ENCODE measurements around the gene ZNF436. TPM values are rescaled to one million over a fixed set of nuclear protein-coding genes. Genes with fewer than 3 reads are reported as not detected.

The ZNF436 gene
- total and polyA plus RNA-seq, 2 of the 13 experiments (the other 11 are each of a cell fraction or from before 2014, with no cell fraction given): 4.3 to 9.9 TPM

- TF ChIP-seq MED8 (CRISPR knock-in tag; IDR thresholded peaks at IDR 0.05; ENCODE audit: insufficient replicate concordance) (no peak), ADNP (CRISPR knock-in tag; IDR thresholded peaks at IDR 0.05) (no peak), ZNF24 (IDR thresholded peaks at IDR 0.05) (no peak), ZNF326 (CRISPR knock-in tag; IDR thresholded peaks at IDR 0.05; ENCODE audit: borderline replicate concordance) (no peak), NCOA5 (CRISPR knock-in tag; IDR thresholded peaks at IDR 0.05) (no peak), TBX3 (IDR thresholded peaks at IDR 0.05; ENCODE audit: borderline replicate concordance) (no peak), ZNF720 (CRISPR knock-in tag; IDR thresholded peaks at IDR 0.05) (no peak), ATAD3A (CRISPR knock-in tag; IDR thresholded peaks at IDR 0.05) (no peak), PCBP2 (optimal IDR thresholded peaks at IDR 0.05; ENCODE audit: low read depth, low read length, poor library complexity, severe bottlenecking) (no peak), ZNF619 (CRISPR knock-in tag; IDR thresholded peaks at IDR 0.05) (no peak), RFX5 (IDR thresholded peaks at IDR 0.05; ENCODE audit: low read depth, low read length) (no peak), ZNF724P (CRISPR knock-in tag; IDR thresholded peaks at IDR 0.05; ENCODE audit: borderline replicate concordance) (no peak), FOXC1 (CRISPR knock-in tag; IDR thresholded peaks at IDR 0.05; ENCODE audit: borderline replicate concordance) (no peak), ZNF496 (CRISPR knock-in tag; IDR thresholded peaks at IDR 0.05; ENCODE audit: insufficient replicate concordance) (no peak), ZBTB4 (CRISPR knock-in tag; IDR thresholded peaks at IDR 0.05; ENCODE audit: borderline replicate concordance) (no peak), NFE2L1 (CRISPR knock-in tag; IDR thresholded peaks at IDR 0.05; ENCODE audit: borderline replicate concordance) (no peak), ZNF350 (CRISPR knock-in tag; IDR thresholded peaks at IDR 0.05; ENCODE audit: borderline replicate concordance, low read depth) (no peak), MAFK (conservative IDR thresholded peaks at IDR 0.05 in 1 of 2, IDR thresholded peaks at IDR 0.05 in 1 of 2; ENCODE audit: low read length in 2 of 2) (no peak), NR2F2 (IDR thresholded peaks at IDR 0.05; ENCODE audit: borderline replicate concordance, low read depth) (no peak)
- TF ChIP-seq, protein P1, sequence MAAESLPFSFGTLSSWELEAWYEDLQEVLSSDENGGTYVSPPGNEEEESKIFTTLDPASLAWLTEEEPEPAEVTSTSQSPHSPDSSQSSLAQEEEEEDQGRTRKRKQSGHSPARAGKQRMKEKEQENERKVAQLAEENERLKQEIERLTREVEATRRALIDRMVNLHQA (CRISPR knock-in tag; IDR thresholded peaks at IDR 0.05): no peak
- TF ChIP-seq, protein P2, sequence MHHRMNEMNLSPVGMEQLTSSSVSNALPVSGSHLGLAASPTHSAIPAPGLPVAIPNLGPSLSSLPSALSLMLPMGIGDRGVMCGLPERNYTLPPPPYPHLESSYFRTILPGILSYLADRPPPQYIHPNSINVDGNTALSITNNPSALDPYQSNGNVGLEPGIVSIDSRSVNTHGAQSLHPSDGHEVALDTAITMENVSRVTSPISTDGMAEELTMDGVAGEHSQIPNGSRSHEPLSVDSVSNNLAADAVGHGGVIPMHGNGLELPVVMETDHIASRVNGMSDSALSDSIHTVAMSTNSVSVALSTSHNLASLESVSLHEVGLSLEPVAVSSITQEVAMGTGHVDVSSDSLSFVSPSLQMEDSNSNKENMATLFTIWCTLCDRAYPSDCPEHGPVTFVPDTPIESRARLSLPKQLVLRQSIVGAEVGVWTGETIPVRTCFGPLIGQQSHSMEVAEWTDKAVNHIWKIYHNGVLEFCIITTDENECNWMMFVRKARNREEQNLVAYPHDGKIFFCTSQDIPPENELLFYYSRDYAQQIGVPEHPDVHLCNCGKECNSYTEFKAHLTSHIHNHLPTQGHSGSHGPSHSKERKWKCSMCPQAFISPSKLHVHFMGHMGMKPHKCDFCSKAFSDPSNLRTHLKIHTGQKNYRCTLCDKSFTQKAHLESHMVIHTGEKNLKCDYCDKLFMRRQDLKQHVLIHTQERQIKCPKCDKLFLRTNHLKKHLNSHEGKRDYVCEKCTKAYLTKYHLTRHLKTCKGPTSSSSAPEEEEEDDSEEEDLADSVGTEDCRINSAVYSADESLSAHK (CRISPR knock-in tag; IDR thresholded peaks at IDR 0.05; ENCODE audit: borderline replicate concordance): no peak
- TF ChIP-seq, protein P3, sequence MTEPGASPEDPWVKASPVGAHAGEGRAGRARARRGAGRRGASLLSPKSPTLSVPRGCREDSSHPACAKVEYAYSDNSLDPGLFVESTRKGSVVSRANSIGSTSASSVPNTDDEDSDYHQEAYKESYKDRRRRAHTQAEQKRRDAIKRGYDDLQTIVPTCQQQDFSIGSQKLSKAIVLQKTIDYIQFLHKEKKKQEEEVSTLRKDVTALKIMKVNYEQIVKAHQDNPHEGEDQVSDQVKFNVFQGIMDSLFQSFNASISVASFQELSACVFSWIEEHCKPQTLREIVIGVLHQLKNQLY (CRISPR knock-in tag; IDR thresholded peaks at IDR 0.05): no peak
Measured at GRCh38 chr1:23376890-23377811, 7.5 kb upstream of the ZNF436 start (continued).

Measured in HepG2 (cell line).